Neural progenitor cell (in vitro differentiated cells): Measurements from ENCODE around the gene SMIM35. TPM values are rescaled to one million over a fixed set of nuclear protein-coding genes. Genes with fewer than 3 reads are reported as not detected.

Source experiments
- DNase-seq: peaks from one replicate; pipeline ENCODE4 v3.0.0-alpha.2; 2016; ENCODE audit warnings: low spot score
- H2AFZ ChIP-seq: fragments of 200-600 bp; sonication (generic); replicated peaks from 2 replicates; pipeline ENCODE4 v1.6.1; 2016; ENCODE audit warnings: antibody characterized with exemption
- H3F3A ChIP-seq: fragments of 200-600 bp; sonication (generic); 2 replicates; pipeline ENCODE4 v1.6.1; 2016; ENCODE audit warnings: antibody characterized with exemption, low read depth
- H3K27ac ChIP-seq: fragments of 200-600 bp; sonication (generic); 2 replicates; pipeline ENCODE4 v1.5.1; 2016; ENCODE audit warnings: mild to moderate bottlenecking
- H3K27me3 ChIP-seq: fragments of 200-600 bp; sonication (generic); 2 replicates; pipeline ENCODE4 v1.6.1; 2016; ENCODE audit warnings: mild to moderate bottlenecking, moderate library complexity
- H3K36me3 ChIP-seq: fragments of 200-600 bp; sonication (generic); 2 replicates; pipeline ENCODE4 v1.5.1; 2016
- H3K4me1 ChIP-seq: fragments of 200-600 bp; sonication (generic); 2 replicates; pipeline ENCODE4 v1.6.1; 2016; ENCODE audit warnings: mixed run types
- H3K4me2 ChIP-seq: fragments of 200-600 bp; sonication (generic); 2 replicates; pipeline ENCODE4 v1.6.1; 2016
- H3K4me3 ChIP-seq: fragments of 200-600 bp; sonication (generic); 2 replicates; pipeline ENCODE4 v1.5.1; 2016
- H3K79me2 ChIP-seq: fragments of 200-600 bp; sonication (generic); 2 replicates; pipeline ENCODE4 v1.6.1; 2016; ENCODE audit warnings: low read depth
- H3K9ac ChIP-seq: fragments of 200-600 bp; sonication (generic); 2 replicates; pipeline ENCODE4 v1.6.1; 2016
- H3K9me3 ChIP-seq: fragments of 200-600 bp; sonication (generic); 2 replicates; pipeline ENCODE4 v1.5.1; 2016; ENCODE audit warnings: low read depth
- H4K20me1 ChIP-seq: fragments of 200-600 bp; sonication (generic); 2 replicates; pipeline ENCODE4 v1.6.1; 2016; ENCODE audit warnings: low read depth
- H3K27ac Mint-ChIP-seq: 3 replicates; pipeline ENCODE4 v1.8.0; 2021; ENCODE audit warnings: mixed read lengths
- H3K27me3 Mint-ChIP-seq: 2 replicates; pipeline ENCODE4 v1.8.0; 2022; ENCODE audit warnings: low read depth, mild to moderate bottlenecking, inconsistent platforms, moderate library complexity, mixed read lengths; ENCODE audit not compliant: insufficient read depth
- H3K36me3 Mint-ChIP-seq: 3 replicates; pipeline ENCODE4 v1.8.0; 2021; ENCODE audit warnings: mixed read lengths
- H3K4me1 Mint-ChIP-seq: 3 replicates; pipeline ENCODE4 v1.8.0; 2021; ENCODE audit warnings: mixed read lengths
- H3K4me3 Mint-ChIP-seq: 3 replicates; pipeline ENCODE4 v1.8.0; 2021; ENCODE audit warnings: mild to moderate bottlenecking, moderate library complexity, mixed read lengths
- H3K9me3 Mint-ChIP-seq: 3 replicates; pipeline ENCODE4 v1.8.0; 2020; ENCODE audit warnings: mixed read lengths
- EZH2 ChIP-seq: fragments of 200-600 bp; sonication (generic); IDR thresholded peaks from 2 replicates; pipeline ENCODE4 v1.6.1; 2017; ENCODE audit warnings: antibody characterized with exemption, mild to moderate bottlenecking, moderate library complexity
- EZH2phosphoT487 ChIP-seq: fragments of 200-600 bp; sonication (generic); IDR thresholded peaks from 2 replicates; pipeline ENCODE4 v1.6.1; 2017; ENCODE audit warnings: antibody characterized with exemption
- total RNA-seq: library from RNA; depleted of rRNA; stranded (reverse); fragments of >200 nt; gene quantifications from 2 replicates; pipeline ENCODE4 v1.2.3, GENCODE V29; 2015; ENCODE audit warnings: low replicate concordance
- TF ChIP-seq, protein P1 (sequence below): fragments of 200-600 bp; sonication (generic); IDR thresholded peaks from 2 replicates; pipeline ENCODE4 v1.5.1; 2017; ENCODE audit warnings: antibody characterized with exemption, mild to moderate bottlenecking

Gene SMIM35
- total RNA-seq, 1 donor from 2014 or later: not detected

DNA sequence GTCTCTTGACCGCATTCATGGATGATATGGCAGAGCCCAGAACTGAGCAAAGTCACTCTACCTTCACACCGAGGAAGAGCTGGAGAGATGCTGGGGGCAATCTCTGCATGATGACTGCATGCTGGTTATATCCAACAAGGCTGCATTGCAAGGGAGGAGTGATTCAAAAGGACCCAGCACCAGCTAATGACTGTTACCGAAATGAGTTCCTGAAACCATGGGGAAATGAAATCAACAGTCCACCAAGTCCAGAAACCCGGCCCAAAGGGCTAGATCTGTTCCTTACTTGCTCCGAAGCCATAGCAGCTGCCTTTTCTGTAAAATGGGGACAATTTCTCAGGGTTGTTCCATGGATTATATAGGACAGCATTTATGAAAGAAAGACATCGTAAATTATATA, 1.2 kb upstream of the SMIM35 start:
- DNase-seq: no peak

DNA sequence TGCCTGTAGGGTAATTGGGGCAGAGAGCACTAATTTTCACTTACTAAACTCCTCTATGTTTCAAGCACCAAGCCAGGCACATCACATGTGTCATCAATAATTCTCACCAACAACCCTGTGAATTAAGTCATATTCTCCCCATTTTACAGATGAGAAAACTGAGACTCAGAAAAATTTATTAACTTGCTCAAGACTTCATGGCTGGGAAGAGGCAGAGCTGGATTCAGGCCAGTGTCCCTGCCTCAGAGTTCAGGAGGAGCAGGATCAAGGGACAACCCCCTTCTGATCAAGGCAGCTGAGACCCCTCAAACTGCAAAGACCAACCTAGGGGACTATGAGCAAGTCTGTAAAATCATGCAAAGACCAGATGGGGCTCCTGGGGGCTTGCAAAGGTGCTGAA, 2.1 kb downstream of the SMIM35 start:
- Mint-ChIP-seq H3K4me3 (no peak overlapping the region), H3K36me3 (no peaks in the 10 kb centered on the region), H3K27me3 (peaks cover 15% of the 10 kb centered on the region), H3K27ac (no peak overlapping the region), H3K9me3 (peaks cover 11% of the 10 kb centered on the region), H3K4me1 (peaks cover 26% of the 10 kb centered on the region)
- H3K27ac ChIP-seq: no peak overlapping the region
- H3K36me3 ChIP-seq: no peaks in the 10 kb centered on the region
- H3F3A ChIP-seq: no peaks in the 10 kb centered on the region
- H2AFZ ChIP-seq: no peak overlapping the region
- no peak for DNase-seq
- TF ChIP-seq EZH2phosphoT487: no peak
- no peak for TF ChIP-seq EZH2
- TF ChIP-seq, protein P1, sequence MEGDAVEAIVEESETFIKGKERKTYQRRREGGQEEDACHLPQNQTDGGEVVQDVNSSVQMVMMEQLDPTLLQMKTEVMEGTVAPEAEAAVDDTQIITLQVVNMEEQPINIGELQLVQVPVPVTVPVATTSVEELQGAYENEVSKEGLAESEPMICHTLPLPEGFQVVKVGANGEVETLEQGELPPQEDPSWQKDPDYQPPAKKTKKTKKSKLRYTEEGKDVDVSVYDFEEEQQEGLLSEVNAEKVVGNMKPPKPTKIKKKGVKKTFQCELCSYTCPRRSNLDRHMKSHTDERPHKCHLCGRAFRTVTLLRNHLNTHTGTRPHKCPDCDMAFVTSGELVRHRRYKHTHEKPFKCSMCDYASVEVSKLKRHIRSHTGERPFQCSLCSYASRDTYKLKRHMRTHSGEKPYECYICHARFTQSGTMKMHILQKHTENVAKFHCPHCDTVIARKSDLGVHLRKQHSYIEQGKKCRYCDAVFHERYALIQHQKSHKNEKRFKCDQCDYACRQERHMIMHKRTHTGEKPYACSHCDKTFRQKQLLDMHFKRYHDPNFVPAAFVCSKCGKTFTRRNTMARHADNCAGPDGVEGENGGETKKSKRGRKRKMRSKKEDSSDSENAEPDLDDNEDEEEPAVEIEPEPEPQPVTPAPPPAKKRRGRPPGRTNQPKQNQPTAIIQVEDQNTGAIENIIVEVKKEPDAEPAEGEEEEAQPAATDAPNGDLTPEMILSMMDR: no peak
- no peaks in the 10 kb centered on the region for H4K20me1 ChIP-seq
- no peak overlapping the region for H3K4me2 ChIP-seq
- H3K4me1 ChIP-seq: peaks cover 13% of the 10 kb centered on the region
- no peak overlapping the region for H3K9ac ChIP-seq
- no peaks in the 10 kb centered on the region for H3K79me2 ChIP-seq
- no peaks in the 10 kb centered on the region for H3K9me3 ChIP-seq
- no peak overlapping the region for H3K4me3 ChIP-seq
- no peaks in the 10 kb centered on the region for H3K27me3 ChIP-seq

More for the DNA sequence above, 1.2 kb upstream of the SMIM35 start:
- Mint-ChIP-seq H3K4me3 (no peak overlapping the region), H3K27ac (no peak overlapping the region), H3K4me1 (peaks cover 16% of the 10 kb centered on the region), H3K27me3 (peaks cover 13% of the 10 kb centered on the region), H3K9me3 (peaks cover 14% of the 10 kb centered on the region), H3K36me3 (no peaks in the 10 kb centered on the region)
- no peak overlapping the region for H3K4me3 ChIP-seq
- no peak overlapping the region for H3K4me2 ChIP-seq
- no peak overlapping the region for H3K9ac ChIP-seq
- H3K27ac ChIP-seq: no peak overlapping the region
- H3K4me1 ChIP-seq: peaks cover 9% of the 10 kb centered on the region
- H4K20me1 ChIP-seq: no peaks in the 10 kb centered on the region
- H3K79me2 ChIP-seq: no peaks in the 10 kb centered on the region
- H3K9me3 ChIP-seq: no peaks in the 10 kb centered on the region
- H3K27me3 ChIP-seq: no peaks in the 10 kb centered on the region
- no peaks in the 10 kb centered on the region for H3K36me3 ChIP-seq
- no peak overlapping the region for H2AFZ ChIP-seq
- H3F3A ChIP-seq: no peaks in the 10 kb centered on the region
- TF ChIP-seq, protein P1: no peak
- TF ChIP-seq EZH2phosphoT487 (no peak), EZH2 (no peak)

DNA sequence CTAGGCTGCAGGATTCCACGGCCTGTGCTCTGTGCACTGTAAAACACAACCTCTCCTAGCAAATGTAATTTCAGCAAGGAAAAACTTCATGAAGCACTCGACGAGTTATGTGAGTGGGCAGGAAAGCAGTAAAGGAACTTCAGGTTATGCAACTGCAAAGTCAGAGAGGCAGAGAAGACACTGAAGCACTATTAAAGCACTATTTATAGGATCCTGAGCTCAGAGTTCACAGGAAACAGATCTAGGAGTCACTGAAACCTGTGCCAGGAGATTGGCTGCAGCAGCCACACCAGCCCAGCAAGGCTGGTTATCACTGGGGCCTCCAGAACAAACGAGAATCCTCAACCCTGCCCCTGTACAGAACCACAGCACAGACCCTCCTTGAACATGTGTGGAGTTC, 2.5 kb downstream of the SMIM35 start:
- H3K4me1 Mint-ChIP-seq: peaks cover 26% of the 10 kb centered on the region
- Histone ChIP-seq H3K27ac (no peak overlapping the region), H3K9ac (no peak overlapping the region), H3K36me3 (no peaks in the 10 kb centered on the region), H3K4me2 (no peak overlapping the region), H3K27me3 (no peaks in the 10 kb centered on the region), H3K4me1 (peaks cover 13% of the 10 kb centered on the region), H3F3A (no peaks in the 10 kb centered on the region), H2AFZ (no peak overlapping the region), H4K20me1 (no peaks in the 10 kb centered on the region), H3K79me2 (no peaks in the 10 kb centered on the region), H3K9me3 (no peaks in the 10 kb centered on the region), H3K4me3 (no peak overlapping the region)
- no peaks in the 10 kb centered on the region for H3K36me3 Mint-ChIP-seq
- H3K4me3 Mint-ChIP-seq: no peak overlapping the region
- TF ChIP-seq EZH2 (no peak), EZH2phosphoT487 (no peak)
- TF ChIP-seq, protein P1: no peak
- no peak overlapping the region for H3K27ac Mint-ChIP-seq
- peaks cover 15% of the 10 kb centered on the region for H3K27me3 Mint-ChIP-seq
- no peak for DNase-seq
- H3K9me3 Mint-ChIP-seq: peaks cover 11% of the 10 kb centered on the region
